GM20431 (cell line): ENCODE results near the gene TIMELESS.
"Not testable (repeated sequence)": the region's sequence is repeated elsewhere in the genome, so short reads cannot be mapped to it uniquely, and the experiment has no call there.

Experiments used
- in situ Hi-C: fragments of 300-500 bp; cut with MseI, MboI; formaldehyde crosslinking; loops from one replicate; pipeline ENCODE4 v1.15.0; 2020; ENCODE audit warnings: low sequenced_read_pairs; ENCODE audit not compliant: unreplicated experiment

The TIMELESS gene

DNA sequence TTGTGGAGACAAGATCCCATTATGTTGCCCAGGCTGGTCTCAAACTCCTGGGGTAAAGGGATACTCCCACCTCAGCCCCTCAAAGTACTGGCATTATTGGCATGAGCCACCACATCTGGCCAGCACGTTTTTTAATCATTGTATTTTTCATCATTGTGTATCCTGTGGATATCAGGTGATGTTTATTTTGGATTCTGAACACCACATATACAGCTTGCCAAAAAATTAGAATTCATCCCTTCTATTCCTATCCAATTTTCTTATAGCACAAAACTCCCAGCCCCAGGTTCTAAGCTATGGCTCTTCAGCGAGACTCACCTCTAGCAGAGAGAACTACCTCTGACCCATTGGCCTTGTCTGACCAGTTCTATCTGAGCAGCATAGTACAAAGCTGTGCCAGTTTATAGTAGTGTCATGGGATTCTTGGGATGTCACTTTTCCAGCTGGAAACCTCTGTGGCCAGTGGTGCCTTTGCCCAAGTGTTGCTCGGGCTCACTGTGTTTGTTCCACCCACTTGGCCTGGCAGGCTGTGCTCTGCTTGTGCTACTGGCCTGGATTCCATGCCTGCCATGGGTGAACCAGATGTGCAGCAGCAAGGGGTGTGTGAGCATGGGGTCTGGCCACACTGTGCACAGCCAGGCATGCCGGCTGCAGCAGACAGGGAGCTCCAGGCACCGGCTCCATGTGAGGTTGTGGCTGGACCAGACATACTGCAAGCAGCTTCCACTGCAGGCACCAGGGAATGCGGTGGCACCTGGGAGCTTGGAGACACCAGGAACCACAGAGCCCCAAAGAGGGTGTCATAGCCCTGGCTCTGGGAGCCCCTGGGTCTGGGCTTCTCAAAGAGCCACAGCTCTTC, 37.2 kb downstream of the TIMELESS start:
- in situ Hi-C loops = no loop called here

DNA sequence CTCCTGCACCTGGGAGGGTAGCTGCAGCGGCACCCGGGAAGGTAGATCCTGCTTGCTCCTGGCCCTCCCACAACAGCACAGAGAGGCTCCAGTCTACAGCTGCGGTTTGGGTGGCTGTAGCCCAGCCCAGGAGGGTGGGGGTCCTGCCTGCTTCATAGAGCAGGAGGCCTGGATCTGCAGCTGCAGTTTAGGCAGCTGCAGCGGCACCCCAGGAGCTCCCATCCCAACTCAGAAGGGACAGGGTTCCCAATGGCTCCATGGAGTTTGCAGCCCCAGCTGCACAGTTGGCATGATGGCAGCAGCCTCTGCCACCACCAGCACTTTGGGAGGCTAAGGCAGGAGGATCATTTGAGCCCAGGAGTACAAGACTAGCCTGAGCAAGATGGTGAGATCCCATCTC, 38.5 kb downstream of the TIMELESS start:
- in situ Hi-C loops = no loop called here

DNA sequence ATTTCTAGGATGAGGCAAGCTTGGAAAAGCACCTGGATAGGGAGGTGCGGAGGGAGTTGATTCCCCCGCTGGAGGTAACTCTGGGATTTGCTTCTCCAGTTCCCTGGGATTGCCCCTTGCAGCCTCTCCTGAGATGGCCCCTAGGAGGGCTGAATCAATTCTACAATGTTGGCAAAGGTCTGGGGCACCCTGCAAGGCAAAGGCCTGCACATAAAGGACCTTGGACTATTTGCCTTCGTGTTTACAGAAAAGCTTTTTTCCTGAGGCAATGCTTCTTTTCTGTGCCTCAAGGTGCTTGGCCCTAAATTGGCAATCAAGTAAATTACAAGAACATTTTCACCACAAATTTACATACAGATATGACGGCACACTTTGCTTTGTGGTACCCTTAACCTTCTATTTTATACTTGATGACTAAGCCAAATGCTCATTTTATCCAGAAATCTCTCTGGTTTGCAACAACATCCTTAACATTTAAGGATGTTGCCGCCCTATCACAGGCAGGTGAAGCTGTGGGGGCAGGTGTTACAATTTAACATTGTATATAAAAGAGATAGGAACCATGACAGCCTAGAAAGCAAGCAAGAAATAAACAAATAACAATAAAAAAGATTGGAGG, 40.3 kb downstream of the TIMELESS start:
- in situ Hi-C loops = no loop called here

DNA sequence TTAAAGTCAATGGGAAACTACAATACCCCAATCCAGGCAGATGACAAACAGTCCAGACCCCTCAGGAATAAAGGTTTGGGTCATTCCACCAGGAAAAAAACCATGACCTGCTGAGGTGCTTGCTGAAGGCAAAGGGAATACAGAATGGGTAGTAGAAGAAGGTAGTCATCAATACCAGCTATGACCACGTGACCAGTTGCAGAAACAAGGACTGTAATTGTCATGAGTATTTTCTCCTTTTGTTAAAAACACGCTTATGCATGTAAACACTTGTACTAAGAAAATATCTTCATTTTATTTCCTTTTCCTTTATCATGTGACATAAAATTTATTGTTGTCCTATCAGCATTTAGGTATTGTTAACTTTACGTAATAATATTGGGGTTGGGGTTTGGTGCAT, 45.0 kb downstream of the TIMELESS start:
- in situ Hi-C loops = not testable (repeated sequence)

DNA sequence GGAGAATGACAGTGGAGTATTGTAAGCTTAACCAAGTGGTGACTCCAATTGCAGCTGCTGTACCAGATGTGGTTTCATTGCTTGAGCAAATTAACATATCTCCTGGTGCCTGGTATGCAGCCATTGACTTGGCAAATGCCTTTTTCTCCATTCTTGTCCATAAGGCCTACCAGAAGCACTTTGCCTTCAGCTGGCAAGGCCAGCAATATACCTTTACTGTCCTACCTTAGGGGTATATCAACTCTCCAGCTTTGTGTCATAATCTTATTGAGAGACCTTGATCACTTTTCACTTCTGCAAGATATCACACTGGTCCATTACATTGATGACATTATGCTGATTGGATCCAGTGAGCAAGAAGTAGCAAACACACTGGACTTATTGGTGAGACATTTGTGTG, 47.6 kb downstream of the TIMELESS start:
- in situ Hi-C loops = not testable (repeated sequence)

DNA sequence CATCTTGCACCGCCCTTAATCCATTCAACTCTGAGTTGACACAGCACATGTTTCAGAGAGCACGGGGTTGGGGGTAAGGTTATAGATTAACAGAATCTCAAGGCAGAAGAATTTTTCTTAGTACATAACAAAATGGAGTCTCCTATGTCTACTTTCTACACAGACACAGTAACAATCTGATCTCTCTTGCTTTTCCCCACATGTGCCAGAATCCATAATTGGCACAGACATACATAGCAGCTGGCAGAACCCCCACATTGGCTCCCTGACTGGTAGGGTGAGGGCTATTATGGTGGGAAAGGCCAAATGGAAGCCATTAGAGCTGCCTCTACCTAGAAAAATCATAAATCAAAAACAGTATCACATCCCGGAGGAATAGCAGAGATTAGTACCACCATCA, 48.1 kb downstream of the TIMELESS start:
- in situ Hi-C loops = not testable (repeated sequence)

DNA sequence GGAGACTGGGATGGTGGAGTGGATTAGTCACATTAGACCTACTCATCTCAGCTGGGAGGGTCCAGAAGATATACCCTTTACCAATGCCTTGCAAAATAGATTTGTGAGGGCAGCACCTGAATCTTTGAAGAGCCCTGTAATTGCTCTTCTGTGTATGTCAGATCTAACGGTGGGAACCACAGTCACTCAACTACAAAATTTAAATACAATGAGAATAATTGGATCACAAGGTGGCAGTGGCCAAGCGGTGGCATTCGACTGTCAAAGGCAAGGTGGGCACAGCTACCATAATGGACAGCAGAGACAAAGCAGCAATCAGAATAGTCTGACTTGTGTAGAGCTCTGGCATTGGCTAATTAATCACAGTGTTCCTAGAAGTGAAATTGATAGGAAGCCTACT, 49.8 kb downstream of the TIMELESS start:
- in situ Hi-C loops = not testable (repeated sequence)

DNA sequence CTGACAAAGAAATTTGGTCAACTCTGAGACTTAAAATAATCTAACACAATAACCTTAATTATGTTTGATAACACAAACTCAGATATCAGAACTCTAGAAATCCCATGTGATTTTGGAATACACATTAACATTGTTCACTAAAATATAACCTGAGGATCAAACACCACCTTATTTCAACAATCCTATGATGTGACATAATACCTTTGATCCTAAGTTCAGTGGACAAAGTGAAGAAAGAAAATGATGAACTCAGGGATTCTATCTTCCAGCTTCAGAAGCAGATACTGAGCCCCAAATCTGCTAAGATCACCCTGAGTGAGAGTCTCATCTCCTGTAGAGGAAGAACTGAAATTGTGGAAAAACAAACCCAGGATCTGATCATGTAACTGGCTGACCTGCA, 50.9 kb downstream of the TIMELESS start:
- in situ Hi-C loops = no loop called here

DNA sequence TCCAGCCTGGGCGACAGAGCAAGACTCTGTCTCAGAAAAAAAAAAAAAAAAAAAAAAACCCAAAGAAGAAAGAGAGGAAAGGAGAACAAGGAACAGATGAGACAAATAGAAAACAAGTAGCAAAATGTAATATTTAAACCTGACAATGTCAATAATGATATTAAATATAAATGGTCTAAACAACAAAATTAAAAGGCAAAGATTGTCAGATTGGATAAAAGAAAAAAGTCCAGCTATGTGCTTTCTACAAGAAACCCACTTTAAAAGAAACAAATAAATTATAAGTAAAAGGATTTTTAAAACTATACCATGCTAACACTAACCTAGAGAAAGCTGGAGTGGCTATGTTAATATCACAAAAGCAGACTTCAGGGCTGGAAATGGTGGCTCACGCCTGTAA, 56.9 kb downstream of the TIMELESS start:
- in situ Hi-C loops = no loop called here

DNA sequence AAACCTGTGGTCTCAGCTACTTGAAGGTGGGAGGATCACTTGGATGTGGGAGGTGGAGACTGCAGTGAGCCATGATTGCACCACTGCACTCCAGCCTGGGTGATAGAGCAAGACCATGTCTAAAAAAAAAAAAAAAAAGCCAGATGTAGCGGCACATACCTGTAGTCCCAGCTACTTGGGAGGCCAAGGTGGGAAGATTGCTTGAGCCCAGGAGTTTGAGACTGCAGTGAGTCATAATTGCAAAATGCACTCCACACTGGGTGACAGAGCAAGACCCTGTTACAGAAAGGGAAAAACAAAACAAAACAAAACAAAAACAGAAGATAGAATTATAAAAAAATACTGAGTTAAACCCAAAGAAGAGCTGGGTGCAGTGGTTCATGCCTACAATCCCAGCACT, 57.5 kb downstream of the TIMELESS start:
- in situ Hi-C loops = no loop called here

DNA sequence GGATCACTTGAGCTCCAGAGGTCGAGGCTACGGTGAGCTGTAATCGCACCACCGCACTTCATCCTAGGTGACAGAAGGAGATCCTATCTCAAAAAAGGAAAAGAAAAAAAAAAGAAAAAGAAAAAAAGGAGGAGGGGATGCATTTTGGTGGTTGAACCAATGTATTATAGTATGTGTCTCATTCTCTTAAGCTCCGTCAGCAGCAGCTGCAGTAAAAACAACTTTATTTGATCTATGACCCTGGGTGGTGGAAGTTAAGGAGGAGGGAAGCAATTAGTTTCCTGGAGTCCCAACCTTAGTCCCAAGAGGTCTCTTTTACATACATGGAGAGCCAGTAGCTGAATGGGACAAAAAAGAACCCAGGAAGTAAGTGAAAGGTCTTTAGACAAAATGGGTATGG, 59.8 kb downstream of the TIMELESS start:
- in situ Hi-C loops = no loop called here

DNA sequence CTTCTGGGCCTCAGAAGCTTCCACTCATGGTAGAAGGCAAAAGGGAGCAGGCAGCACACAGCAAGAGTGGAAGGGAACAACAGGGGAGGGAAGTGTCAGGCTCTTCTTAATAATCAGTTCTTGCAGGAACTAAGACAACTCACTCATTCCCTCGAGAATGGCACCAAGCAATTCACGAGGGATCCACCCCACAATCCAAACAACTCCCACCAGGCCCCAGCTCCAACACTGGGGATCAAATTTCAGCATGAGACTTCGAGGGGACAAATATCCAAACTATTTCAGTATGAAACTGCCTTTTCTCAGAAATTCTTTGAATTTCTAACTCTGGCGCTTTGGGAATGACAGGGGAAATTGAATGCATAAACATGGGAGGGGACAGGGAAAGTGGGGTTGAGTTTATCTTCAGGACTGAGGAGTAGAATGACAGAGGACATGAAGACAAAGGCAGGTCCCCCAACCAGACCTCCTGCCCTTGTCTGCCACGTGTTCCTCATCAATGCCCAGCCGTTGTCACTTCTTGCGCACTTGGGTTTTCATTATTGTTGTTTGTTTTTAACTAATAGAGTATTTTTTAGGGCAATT, 62.0 kb downstream of the TIMELESS start:
- in situ Hi-C loops = no loop called here

DNA sequence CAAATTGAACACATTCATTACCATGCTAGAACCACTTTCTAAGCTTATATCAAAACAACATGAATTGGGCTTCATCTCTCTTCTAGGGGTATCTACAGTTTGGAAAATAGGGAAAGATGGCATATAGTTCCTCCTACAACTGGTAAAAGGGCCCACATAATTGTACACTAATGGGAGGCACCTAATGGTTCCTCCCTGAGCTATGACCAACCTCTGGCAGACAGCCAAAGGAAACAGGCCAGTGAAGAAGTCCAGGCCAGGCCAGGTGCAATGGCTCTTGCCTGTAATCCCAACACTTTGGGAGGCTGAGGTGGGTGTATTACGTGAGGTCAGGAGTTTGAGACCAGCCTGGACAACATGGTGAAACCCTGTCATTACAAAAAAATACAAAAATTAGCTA, 63.4 kb downstream of the TIMELESS start:
- in situ Hi-C loops = no loop called here

DNA sequence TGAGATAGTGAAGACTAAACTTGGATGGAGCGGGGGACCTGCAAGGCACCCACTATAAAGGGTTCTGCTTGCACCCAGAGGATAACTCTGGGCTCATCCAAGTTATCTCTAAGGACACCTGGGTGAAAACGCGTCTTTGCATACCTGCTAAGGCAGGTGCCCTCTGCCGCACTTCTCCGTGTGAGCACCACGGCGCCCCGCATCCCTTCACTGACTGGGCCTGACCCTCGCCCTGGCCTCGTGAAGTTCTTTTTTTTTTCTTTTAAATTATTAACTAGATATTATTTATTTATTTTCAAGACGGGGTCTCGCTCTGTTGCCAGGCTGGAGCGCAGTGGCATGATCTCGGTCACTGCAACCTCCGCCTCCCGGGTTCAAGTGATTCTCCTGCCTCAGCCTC, 66.6 kb downstream of the TIMELESS start:
- in situ Hi-C loops = no loop called here

DNA sequence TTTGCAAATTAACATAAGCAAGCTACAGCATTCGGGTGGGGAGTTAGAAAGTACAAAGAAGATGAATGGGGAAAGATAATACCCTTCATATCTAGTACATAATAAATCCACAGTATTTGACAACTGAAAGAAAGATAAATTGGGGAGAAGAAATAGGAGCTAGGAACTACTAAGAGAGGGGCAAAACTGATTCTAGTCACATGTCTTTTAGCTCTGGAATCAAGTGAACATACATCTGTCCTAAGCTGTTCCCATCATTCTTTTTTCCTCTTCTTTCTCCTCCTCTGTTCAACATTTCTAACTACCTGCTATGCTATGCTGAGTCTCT, 71.3 kb downstream of the TIMELESS start:
- in situ Hi-C loops = no loop called here

DNA sequence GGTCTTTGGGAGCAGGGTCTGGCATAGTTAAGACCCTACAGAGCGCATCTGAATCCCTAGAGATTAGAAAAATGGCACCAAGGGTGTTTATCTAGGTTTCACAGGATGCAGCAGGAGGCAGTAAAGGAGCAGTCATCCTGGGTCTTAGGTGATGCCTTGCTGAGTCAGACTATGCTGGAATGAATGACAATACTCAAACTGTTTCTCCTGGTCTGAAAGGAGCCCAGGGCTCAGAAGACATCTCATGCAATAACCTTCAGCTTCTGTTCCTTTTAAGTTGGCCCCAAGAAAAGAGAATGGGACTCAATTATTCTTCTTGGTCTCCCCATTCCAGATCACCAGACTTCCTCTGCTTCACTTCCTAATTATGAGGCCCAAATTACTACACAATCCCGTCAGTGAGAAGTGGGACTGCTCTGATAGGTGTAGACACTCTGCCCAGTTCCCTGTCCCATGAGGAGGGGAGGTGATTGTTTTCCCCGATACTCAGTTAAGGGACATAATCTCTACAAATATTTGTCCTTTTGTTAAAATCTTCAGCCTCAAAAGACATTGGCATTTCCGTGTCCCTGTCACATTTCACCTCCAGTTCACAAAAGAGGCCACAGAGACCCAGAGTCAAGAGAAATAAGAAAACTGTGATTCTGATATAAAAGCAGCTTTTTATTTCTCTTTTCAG, 71.8 kb downstream of the TIMELESS start:
- in situ Hi-C loops = no loop called here

DNA sequence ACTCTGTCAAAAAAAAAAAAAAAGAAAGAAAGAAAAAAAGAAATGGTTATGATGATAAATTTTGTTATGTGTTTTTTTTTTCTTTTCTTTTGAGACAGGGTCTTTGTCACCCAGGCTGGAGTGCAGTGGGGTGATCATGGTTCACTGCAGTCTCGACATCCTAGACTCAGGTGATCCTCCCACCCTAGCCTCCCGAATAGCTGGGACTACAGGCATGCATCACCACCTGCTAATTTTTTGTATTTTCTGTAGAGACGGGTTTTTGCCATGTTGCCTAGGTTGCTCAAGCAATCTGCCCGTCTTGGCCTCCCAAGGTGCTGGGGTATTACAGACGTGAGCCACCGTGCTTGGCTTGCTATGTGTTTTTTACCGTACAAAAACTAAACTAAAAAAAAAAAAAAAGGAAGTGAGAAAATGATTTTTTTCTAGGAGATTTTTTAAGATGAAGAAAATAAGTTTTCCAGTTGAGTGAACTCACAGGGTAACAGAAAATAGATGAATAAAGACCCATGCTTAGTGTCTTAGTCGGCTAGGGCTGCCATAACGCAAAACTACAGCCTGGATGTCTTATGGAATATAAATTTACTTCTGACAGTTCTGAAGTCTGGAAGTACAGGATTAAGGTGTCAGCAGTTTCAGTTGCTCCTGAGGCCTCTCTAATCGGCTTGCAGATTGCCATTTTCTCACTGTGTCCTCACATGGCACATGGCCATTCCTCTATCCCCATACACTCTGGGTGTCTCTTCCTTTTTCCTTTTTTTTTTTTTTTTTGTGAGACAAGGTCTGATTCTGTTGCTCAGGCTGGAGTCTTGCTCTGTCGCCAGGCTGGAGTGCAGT, 73.4 kb downstream of the TIMELESS start:
- in situ Hi-C loops = no loop called here

DNA sequence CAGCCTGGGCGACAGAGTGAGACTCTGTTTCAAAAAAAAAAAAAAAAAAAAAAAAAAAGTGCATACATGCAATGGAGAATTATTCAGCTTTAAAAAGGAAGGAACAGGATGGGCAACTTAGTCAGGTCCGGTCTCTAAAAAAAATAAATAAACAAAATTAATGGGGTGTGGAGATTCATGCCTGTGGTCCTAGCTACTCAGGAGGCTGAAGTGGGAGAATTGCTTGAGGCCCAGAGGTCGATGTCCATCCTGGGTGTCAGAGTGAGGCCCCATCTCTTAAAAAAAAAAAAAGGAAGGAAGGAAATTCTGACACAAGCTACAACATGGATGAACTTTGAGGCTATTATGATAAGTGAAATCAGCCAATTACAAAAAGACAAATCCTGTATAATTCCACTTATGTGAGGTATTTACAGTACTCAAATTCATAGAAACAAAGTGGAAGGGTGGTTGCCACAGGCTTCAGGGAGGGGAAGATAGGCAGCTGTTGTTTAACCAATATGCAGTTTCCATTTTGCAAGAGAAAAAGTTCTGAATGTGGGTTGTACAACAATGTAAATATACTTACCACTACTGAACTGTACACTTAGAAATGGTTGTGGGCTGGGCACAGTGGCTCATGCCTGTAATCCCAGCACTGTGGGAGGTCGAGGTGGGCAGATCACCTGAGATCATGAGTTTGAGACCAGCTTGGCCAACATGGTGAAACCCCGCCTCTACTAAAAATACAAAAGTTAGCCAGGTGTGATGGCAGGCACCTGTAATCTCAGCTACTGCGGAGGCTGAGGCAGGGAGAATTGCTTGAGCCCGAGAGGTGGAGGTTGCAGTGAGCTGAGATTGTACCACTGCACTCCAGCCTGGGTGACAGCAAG, 74.3 kb downstream of the TIMELESS start:
- in situ Hi-C loops = no loop called here

DNA sequence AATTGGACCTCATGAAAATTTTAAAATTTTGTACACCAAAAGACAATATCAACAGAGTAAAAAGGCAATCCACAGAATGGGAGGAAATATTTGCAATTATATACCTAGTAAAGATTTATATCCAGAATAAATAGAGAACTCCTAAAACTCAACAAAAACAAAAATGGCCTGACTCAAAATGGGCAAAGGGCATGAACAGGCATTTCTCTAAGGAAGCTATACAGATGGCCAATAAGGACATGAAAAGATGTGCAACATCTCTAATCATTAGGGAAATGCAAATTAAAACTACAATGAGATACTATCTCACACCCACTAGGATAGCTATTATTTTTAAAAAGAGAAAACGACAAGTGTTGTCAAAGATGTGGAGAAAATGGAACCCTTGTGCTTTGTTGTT, 75.7 kb downstream of the TIMELESS start:
- in situ Hi-C loops = no loop called here
